COLO668 (cell line): ENCODE data around the gene LGALS7.
"Not testable (repeated sequence)": the region's sequence is repeated elsewhere in the genome, so short reads cannot be mapped to it uniquely, and the experiment has no call there.

Source experiments
- DNase-seq: peaks from one replicate; lab custom pipeline; 2025; ENCODE audit not compliant: unreplicated experiment; lab: John Stamatoyannopoulos, UW

LGALS7 gene

DNA sequence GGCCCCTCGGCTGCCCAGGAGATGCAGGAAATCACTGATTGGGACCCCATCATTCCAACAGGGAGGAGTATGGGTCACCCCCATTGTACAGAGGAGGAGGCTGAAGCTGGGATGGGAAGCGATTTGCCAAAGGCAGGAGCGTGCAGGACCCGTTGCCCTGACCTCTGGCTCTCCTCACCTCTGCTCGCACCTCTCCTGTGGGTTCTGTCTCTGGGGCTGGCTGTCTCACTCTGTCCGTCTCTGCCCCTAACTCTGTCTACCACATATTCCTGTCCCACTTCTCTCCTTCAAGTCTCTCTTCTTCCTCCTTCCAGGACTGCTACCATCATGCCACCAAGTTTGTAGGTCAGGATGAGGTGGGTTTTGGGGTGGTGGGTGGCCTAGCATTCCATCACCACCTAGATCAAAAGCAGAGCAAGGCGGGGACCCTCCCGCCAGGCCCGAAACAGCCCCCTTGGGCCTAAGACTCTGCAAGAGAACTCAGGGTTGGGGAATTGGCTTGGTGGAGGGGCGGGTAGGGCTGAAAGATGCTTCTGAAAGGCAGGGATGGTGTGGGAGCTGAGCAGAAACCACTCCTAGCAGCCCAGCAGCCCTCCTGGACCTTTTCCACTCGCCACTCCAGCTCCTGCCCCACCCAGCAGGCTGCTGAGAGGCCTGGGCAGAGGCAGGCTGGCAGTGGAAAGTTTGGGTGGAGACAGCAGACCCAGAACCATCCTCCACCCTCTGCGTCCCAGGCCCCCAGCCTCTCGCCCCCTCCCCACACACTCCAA lies 1.0 kb upstream of the LGALS7 start:
- DNase-seq: no peak

DNA sequence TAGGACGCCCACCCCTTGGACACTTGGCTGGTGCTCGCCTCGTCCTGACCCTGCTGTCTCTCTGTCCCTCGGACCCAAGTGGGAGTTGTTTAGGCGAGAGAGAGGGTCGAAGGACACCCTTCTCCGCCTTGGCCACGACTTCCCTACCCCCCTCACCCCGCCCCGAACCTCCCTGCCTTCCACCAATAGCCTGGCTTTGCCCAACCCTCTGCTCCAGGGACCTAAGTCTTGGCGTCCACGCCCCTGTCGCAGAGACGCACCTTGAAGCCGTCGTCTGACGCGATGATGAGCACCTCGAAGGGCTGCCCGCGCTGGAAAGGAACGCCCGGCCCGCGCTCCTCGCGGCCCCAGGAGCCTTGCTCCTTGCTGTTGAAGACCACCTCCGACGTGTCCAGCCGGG lies 1.7 kb downstream of the LGALS7 start:
- DNase-seq: not testable (repeated sequence)

GRCh38 chr19:38770949-38771275 lies 2.4 kb downstream of the LGALS7 start:
- not testable (repeated sequence) for DNase-seq

- DNase-seq: not testable (repeated sequence)
Measured at GRCh38 chr19:38770228-38770948, 2.9 kb downstream of the LGALS7 start.

- peak; percentile 77 for DNase-seq
Measured at GRCh38 chr19:38769635-38770211, 3.6 kb downstream of the LGALS7 start.

- no peak for DNase-seq
Measured at GRCh38 chr19:38766276-38767047, 6.9 kb downstream of the LGALS7 start.

GRCh38 chr19:38765214-38765613 lies 8.1 kb downstream of the LGALS7 start:
- DNase-seq: no peak

DNA sequence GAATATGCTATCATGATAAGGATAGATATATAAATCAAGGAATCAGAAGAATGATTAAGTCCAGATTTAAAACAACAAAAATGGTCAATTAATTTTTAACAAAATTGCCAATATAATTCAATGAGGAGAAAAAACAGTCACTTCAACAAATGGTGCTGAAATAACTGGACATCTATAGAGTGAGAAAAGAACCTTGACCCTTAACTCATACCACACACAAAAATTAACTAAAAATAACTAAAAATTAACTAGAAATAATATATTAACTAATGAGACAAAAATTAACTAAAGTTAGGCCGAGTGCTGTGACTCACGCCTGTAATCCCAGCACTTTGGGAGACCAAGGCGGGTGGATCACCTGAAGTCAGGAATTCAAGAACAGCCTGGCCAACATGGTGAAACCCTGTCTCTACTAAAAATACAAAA lies 9.5 kb downstream of the LGALS7 start:
- DNase-seq: no peak

DNA sequence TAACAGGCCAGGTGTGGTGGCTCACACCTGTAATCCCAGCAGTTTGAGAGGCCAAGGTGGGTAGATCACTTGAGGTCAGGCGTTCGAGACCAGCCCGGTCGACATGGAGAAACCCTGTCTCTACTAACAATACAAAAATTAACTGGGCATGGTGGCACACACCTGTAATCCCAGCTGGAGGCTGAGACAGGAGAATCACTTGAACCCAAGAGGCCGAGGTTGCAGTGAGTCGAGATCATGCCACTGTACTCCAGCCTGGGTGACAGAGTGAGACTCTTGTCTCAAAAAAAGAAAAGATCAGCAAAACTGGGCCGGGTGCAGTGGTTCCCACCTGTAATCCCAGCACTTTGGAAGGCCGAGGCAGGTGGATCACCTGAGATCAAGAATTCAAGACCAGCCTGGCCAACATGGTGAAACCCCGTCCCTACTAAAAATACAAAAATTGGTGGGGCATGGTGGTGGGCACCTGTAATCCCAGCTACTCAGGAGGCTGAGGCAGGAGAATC lies 11.4 kb downstream of the LGALS7 start:
- DNase-seq: not testable (repeated sequence)

DNA sequence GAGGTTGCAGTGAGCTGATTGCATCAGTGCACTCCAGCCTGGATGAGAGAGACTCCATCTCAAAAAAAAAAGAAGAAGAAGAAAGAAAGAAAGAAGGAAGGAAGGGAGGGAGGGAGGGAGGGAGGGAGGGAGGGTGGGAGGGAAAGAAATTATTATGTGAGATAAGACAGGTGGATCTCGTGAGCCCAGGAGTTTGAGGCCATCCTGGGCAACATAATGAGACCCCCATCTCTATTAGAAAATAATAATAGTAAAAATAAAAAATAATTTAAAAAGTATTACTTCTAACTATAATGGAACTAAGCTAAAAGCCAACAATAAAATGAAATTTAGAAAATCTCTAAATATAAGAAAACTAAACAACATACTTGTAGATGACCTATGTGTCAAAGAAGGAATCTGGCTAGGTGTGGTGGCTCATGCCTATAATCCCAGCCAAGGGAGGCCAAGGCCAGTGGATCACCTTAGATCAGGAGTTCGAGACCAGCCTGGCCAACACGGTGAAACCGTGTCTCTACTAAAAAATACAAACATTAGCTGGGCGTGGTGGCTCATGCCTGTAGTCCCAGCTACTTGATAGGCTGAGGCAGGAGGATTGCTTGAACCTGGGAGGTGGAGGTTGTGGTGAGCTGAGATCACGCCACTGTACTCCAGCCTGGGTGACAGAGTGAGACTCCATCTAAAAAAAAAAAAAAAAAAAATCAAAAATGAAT lies 12.4 kb downstream of the LGALS7 start:
- not testable (repeated sequence) for DNase-seq

DNA sequence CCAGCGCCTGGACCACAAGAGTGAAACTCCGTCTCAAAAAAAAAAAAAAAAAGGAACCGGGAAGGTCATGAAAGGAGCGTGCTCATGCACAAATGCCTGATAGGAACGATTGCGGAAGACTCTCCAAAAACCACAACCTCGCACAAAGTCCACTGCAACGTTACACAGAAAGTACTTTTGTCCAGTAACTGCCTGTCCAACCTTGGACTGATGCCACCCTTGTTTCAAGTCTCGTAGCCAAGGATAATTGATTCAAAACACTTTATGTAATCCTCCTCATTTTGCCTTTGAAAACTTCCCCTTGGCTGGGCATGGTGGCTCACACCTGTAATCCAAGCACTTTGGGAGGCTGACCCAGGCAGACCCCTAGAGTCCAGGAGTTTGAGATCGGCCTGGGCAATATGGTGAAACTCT lies 13.7 kb downstream of the LGALS7 start:
- no peak for DNase-seq

GRCh38 chr19:38754196-38754595 lies 19.1 kb downstream of the LGALS7 start:
- not testable (repeated sequence) for DNase-seq

DNA sequence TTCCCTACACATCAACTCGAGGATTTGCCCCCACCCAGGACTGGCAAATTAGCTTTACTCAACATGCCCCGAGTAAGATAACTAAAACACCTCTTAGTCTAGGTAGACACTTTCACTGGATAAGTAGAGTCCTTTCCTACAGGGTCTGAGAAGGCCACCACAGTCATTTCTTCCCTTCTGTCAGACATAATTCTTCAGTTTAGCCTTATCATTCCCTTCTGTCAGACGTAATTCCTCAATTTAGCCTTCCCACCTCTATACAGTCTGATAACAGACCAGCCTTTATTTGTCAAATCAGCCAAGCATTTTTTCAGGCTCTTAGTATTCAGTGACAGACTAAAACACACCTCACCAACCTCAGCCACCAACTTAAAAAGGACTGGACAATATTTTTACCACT lies 19.5 kb downstream of the LGALS7 start:
- not testable (repeated sequence) for DNase-seq

- no peak for DNase-seq
Measured at GRCh38 chr19:38745316-38745715, 28.0 kb downstream of the LGALS7 start.

- DNase-seq: no peak
Measured at GRCh38 chr19:38744874-38745273, 28.4 kb downstream of the LGALS7 start.

- DNase-seq: no peak
Measured at GRCh38 chr19:38744298-38744681, 29.0 kb downstream of the LGALS7 start, which contains the start of gene CAPN12. Gene CAPN12 (minus strand): TSS chr19:38744474. CDS start chr19:38744165, 309 bp downstream.

- DNase-seq: no peak
Measured at GRCh38 chr19:38743394-38744297, 29.7 kb downstream of the LGALS7 start.

- no peak for DNase-seq
Measured at GRCh38 chr19:38742906-38743305, 30.4 kb downstream of the LGALS7 start.

GRCh38 chr19:38742296-38742695 lies 31.0 kb downstream of the LGALS7 start:
- no peak for DNase-seq
